ENCODE measurements around the gene ARPP19.
A peak's percentile ranks its signal among the peaks of the same experiment; 100 is the strongest.

The ARPP19 gene

GRCh38 chr15:52529341-52529924 lies 39.4 kb downstream of the ARPP19 start:
- H3K4me1 Mint-ChIP-seq = peaks cover 23% of the 10 kb centered on the region
- H3K4me3 Mint-ChIP-seq = peak overlapping the region; percentile 87
- H3K9me3 Mint-ChIP-seq = no peaks in the 10 kb centered on the region
- ATAC-seq (ENCODE audit: low read depth) (peak; percentile 3), DNase-seq (ENCODE audit: low spot score in 2 of 2) (peak in 1 of 2 donors; percentile 9)
- H3K36me3 Mint-ChIP-seq = no peaks in the 10 kb centered on the region
- no peaks in the 10 kb centered on the region for H3K27me3 Mint-ChIP-seq
- H3K27ac Mint-ChIP-seq = peak overlapping the region; percentile 87

- ATAC-seq (ENCODE audit: low read depth) = peak; percentile 82
- peaks cover 28% of the 10 kb centered on the region for H3K4me1 Mint-ChIP-seq
- H3K4me3 Mint-ChIP-seq = peak within 1 kb of the TSS; percentile 90
- H3K27me3 Mint-ChIP-seq = no peaks in the 10 kb centered on the region
- H3K36me3 Mint-ChIP-seq = no peaks in the 10 kb centered on the region
- peak; percentile 78 to 81 for DNase-seq (ENCODE audit: low spot score in 2 of 2)
- no peaks in the 10 kb centered on the region for H3K9me3 Mint-ChIP-seq
- H3K27ac Mint-ChIP-seq = peak within 1 kb of the TSS; percentile 87
These were observed 40.1 kb downstream of the ARPP19 start, which contains the start of gene MYO5A for GRCh38 chr15:52528564-52529340. MYO5A (minus strand) TSS chr15:52528880; CDS start chr15:52528806, 74 bp downstream.

GRCh38 chr15:52527911-52528563 lies 40.8 kb downstream of the ARPP19 start:
- peak in 1 of 2 donors; percentile 25 for DNase-seq (ENCODE audit: low spot score in 2 of 2)

GRCh38 chr15:52527196-52527910 lies 41.5 kb downstream of the ARPP19 start:
- Mint-ChIP-seq H3K36me3 (peaks cover 5% of the 10 kb centered on the region), H3K27ac (peak overlapping the region; percentile 79), H3K27me3 (no peaks in the 10 kb centered on the region), H3K4me3 (peak overlapping the region; percentile 90), H3K4me1 (peaks cover 35% of the 10 kb centered on the region), H3K9me3 (no peaks in the 10 kb centered on the region)
- no peak for DNase-seq (ENCODE audit: low spot score in 2 of 2)
- no peak for ATAC-seq (ENCODE audit: low read depth)

More at GRCh38 chr15:52527911-52528563, 40.8 kb downstream of the ARPP19 start:
- H3K9me3 Mint-ChIP-seq = no peaks in the 10 kb centered on the region
- H3K27ac Mint-ChIP-seq = peak overlapping the region; percentile 79
- peak overlapping the region; percentile 90 for H3K4me3 Mint-ChIP-seq
- H3K36me3 Mint-ChIP-seq = peaks cover 5% of the 10 kb centered on the region
- H3K27me3 Mint-ChIP-seq = no peaks in the 10 kb centered on the region
- ATAC-seq (ENCODE audit: low read depth) = peak; percentile 5
- H3K4me1 Mint-ChIP-seq = peaks cover 34% of the 10 kb centered on the region

- no peak for ATAC-seq (ENCODE audit: low read depth)
These were observed 44.4 kb downstream of the ARPP19 start for GRCh38 chr15:52524223-52525136.

GRCh38 chr15:52523647-52524046 lies 45.2 kb downstream of the ARPP19 start:
- H3K4me3 Mint-ChIP-seq = no peak overlapping the region
- H3K27me3 Mint-ChIP-seq = no peaks in the 10 kb centered on the region
- ATAC-seq (ENCODE audit: low read depth) = no peak
- peaks cover 43% of the 10 kb centered on the region for H3K4me1 Mint-ChIP-seq
- no peaks in the 10 kb centered on the region for H3K9me3 Mint-ChIP-seq
- DNase-seq (ENCODE audit: low spot score in 2 of 2) = no peak
- H3K36me3 Mint-ChIP-seq = peaks cover 13% of the 10 kb centered on the region
- H3K27ac Mint-ChIP-seq = peak overlapping the region; percentile 64

More at GRCh38 chr15:52524223-52525136, 44.4 kb downstream of the ARPP19 start:
- Mint-ChIP-seq H3K36me3 (peaks cover 10% of the 10 kb centered on the region), H3K27me3 (no peaks in the 10 kb centered on the region), H3K27ac (peak overlapping the region; percentile 64), H3K4me3 (no peak overlapping the region), H3K4me1 (peaks cover 39% of the 10 kb centered on the region), H3K9me3 (no peaks in the 10 kb centered on the region)
- DNase-seq (ENCODE audit: low spot score in 2 of 2) = no peak

- DNase-seq (ENCODE audit: low spot score in 2 of 2) (no peak), ATAC-seq (ENCODE audit: low read depth) (no peak)
- H3K36me3 Mint-ChIP-seq = peaks cover 13% of the 10 kb centered on the region
- H3K27ac Mint-ChIP-seq = no peak overlapping the region
- H3K4me1 Mint-ChIP-seq = peaks cover 43% of the 10 kb centered on the region
- no peaks in the 10 kb centered on the region for H3K9me3 Mint-ChIP-seq
- no peaks in the 10 kb centered on the region for H3K27me3 Mint-ChIP-seq
- H3K4me3 Mint-ChIP-seq = no peak overlapping the region
These were observed 45.6 kb downstream of the ARPP19 start for GRCh38 chr15:52523192-52523591.

GRCh38 chr15:52521682-52522081 lies 47.1 kb downstream of the ARPP19 start:
- Mint-ChIP-seq H3K4me3 (no peak overlapping the region), H3K27ac (peak overlapping the region; percentile 4), H3K36me3 (peaks cover 13% of the 10 kb centered on the region), H3K4me1 (peaks cover 29% of the 10 kb centered on the region), H3K9me3 (no peaks in the 10 kb centered on the region), H3K27me3 (no peaks in the 10 kb centered on the region)
- no peak for ATAC-seq (ENCODE audit: low read depth)
- DNase-seq (ENCODE audit: low spot score in 2 of 2) = no peak

- no peak overlapping the region for H3K27ac Mint-ChIP-seq
These were observed 48.4 kb downstream of the ARPP19 start for GRCh38 chr15:52520421-52520820.

GRCh38 chr15:52518487-52519371 lies 50.1 kb downstream of the ARPP19 start:
- ATAC-seq (ENCODE audit: low read depth) = no peak
- Mint-ChIP-seq H3K4me1 (peaks cover 24% of the 10 kb centered on the region), H3K27ac (peak overlapping the region; percentile 9), H3K36me3 (peaks cover 13% of the 10 kb centered on the region), H3K27me3 (no peaks in the 10 kb centered on the region), H3K4me3 (no peak overlapping the region), H3K9me3 (no peaks in the 10 kb centered on the region)
- DNase-seq (ENCODE audit: low spot score in 2 of 2) = no peak

More at GRCh38 chr15:52520421-52520820, 48.4 kb downstream of the ARPP19 start:
- Mint-ChIP-seq H3K4me1 (peaks cover 31% of the 10 kb centered on the region), H3K9me3 (no peaks in the 10 kb centered on the region), H3K4me3 (no peak overlapping the region), H3K27me3 (no peaks in the 10 kb centered on the region), H3K36me3 (peaks cover 13% of the 10 kb centered on the region)
- DNase-seq (ENCODE audit: low spot score in 2 of 2) (no peak), ATAC-seq (ENCODE audit: low read depth) (no peak)

- Mint-ChIP-seq H3K27me3 (no peaks in the 10 kb centered on the region), H3K9me3 (no peaks in the 10 kb centered on the region), H3K4me3 (no peak overlapping the region), H3K36me3 (peaks cover 7% of the 10 kb centered on the region), H3K4me1 (peaks cover 18% of the 10 kb centered on the region), H3K27ac (no peak overlapping the region)
- DNase-seq (ENCODE audit: low spot score in 2 of 2) (no peak), ATAC-seq (ENCODE audit: low read depth) (no peak)
These were observed 51.8 kb downstream of the ARPP19 start for GRCh38 chr15:52517014-52517413.

GRCh38 chr15:52515343-52515742 lies 53.5 kb downstream of the ARPP19 start:
- Mint-ChIP-seq H3K36me3 (peaks cover 4% of the 10 kb centered on the region), H3K4me1 (peaks cover 15% of the 10 kb centered on the region), H3K9me3 (no peaks in the 10 kb centered on the region), H3K27ac (no peak overlapping the region), H3K4me3 (no peak overlapping the region), H3K27me3 (no peaks in the 10 kb centered on the region)
- no peak for DNase-seq (ENCODE audit: low spot score in 2 of 2)
- ATAC-seq (ENCODE audit: low read depth) = no peak
